ENCODE data around the gene NFYC. TPM values are rescaled to one million over a fixed set of nuclear protein-coding genes. Genes with fewer than 3 reads are reported as not detected.

NFYC gene
- total RNA-seq = 65.9 TPM
- long read RNA-seq, transcript NFYC-213 (10 exons, 1,950 nt) = major isoform, 117 of 157 reads
- long read RNA-seq, partial matches to known transcripts = 10 of 157 reads
- long read RNA-seq, other reads (novel, unspliced or antisense) = 17 of 157 reads

- DNase-seq (peak; percentile 97), ATAC-seq (ENCODE audit: poor library complexity) (peak; percentile 96)
- intact Hi-C loops (cut with DNase I) = no loop called here
These were observed at the start of gene NFYC for GRCh38 chr1:40691538-40692428. NFYC (plus strand) TSS chr1:40691704; CDS start chr1:40738844, 47,140 bp downstream.

GRCh38 chr1:40645118-40645680 is 46.3 kb upstream of the NFYC start:
- intact Hi-C loops (cut with DNase I) = no loop called here
- ATAC-seq (ENCODE audit: poor library complexity) = no peak
- DNase-seq = no peak

- ATAC-seq (ENCODE audit: poor library complexity) (no peak), DNase-seq (no peak)
- intact Hi-C loops (cut with DNase I) = no loop called here
These were observed 45.2 kb upstream of the NFYC start for GRCh38 chr1:40646315-40646714.

GRCh38 chr1:40648200-40648599 is 43.3 kb upstream of the NFYC start:
- ATAC-seq (ENCODE audit: poor library complexity) (no peak), DNase-seq (no peak)
- intact Hi-C loops (cut with DNase I) = no loop called here

GRCh38 chr1:40648928-40649591 is 42.4 kb upstream of the NFYC start:
- ATAC-seq (ENCODE audit: poor library complexity) = no peak
- DNase-seq = no peak
- intact Hi-C loops (cut with DNase I) = no loop called here

- DNase-seq = no peak
These were observed 41.9 kb upstream of the NFYC start for GRCh38 chr1:40649592-40649930.

GRCh38 chr1:40650075-40650474 is 41.4 kb upstream of the NFYC start:
- DNase-seq (no peak), ATAC-seq (ENCODE audit: poor library complexity) (no peak)
- intact Hi-C loops (cut with DNase I) = no loop called here

More at GRCh38 chr1:40649592-40649930, 41.9 kb upstream of the NFYC start:
- intact Hi-C loops (cut with DNase I) = no loop called here
- no peak for ATAC-seq (ENCODE audit: poor library complexity)

- intact Hi-C loops (cut with DNase I) = no loop called here
- ATAC-seq (ENCODE audit: poor library complexity) (peak; percentile 86), DNase-seq (peak; percentile 55)
These were observed 40.2 kb upstream of the NFYC start for GRCh38 chr1:40651138-40651857.

- intact Hi-C loops (cut with DNase I) = no loop called here
- DNase-seq (no peak), ATAC-seq (ENCODE audit: poor library complexity) (no peak)
These were observed 39.0 kb upstream of the NFYC start for GRCh38 chr1:40652468-40652867.

GRCh38 chr1:40652979-40653378 is 38.5 kb upstream of the NFYC start:
- ATAC-seq (ENCODE audit: poor library complexity) (no peak), DNase-seq (no peak)
- intact Hi-C loops (cut with DNase I) = no loop called here

- no peak for ATAC-seq (ENCODE audit: poor library complexity)
- no peak for DNase-seq
- intact Hi-C loops (cut with DNase I) = no loop called here
These were observed 37.5 kb upstream of the NFYC start for GRCh38 chr1:40653851-40654537.

GRCh38 chr1:40657046-40657445 is 34.5 kb upstream of the NFYC start:
- ATAC-seq (ENCODE audit: poor library complexity) (no peak), DNase-seq (no peak)
- intact Hi-C loops (cut with DNase I) = no loop called here

GRCh38 chr1:40658751-40659648 is 32.5 kb upstream of the NFYC start:
- intact Hi-C loops (cut with DNase I) = no loop called here
- DNase-seq (no peak), ATAC-seq (ENCODE audit: poor library complexity) (no peak)

GRCh38 chr1:40659649-40659947 is 31.9 kb upstream of the NFYC start:
- intact Hi-C loops (cut with DNase I) = no loop called here
- ATAC-seq (ENCODE audit: poor library complexity) (no peak), DNase-seq (no peak)

- ATAC-seq (ENCODE audit: poor library complexity) = no peak
- intact Hi-C loops (cut with DNase I) = no loop called here
- DNase-seq = no peak
These were observed 29.8 kb upstream of the NFYC start for GRCh38 chr1:40661678-40662077.

- DNase-seq (no peak), ATAC-seq (ENCODE audit: poor library complexity) (no peak)
- intact Hi-C loops (cut with DNase I) = no loop called here
These were observed 29.4 kb upstream of the NFYC start for GRCh38 chr1:40662151-40662550.

GRCh38 chr1:40662864-40663263 is 28.6 kb upstream of the NFYC start:
- no peak for ATAC-seq (ENCODE audit: poor library complexity)
- no peak for DNase-seq
- intact Hi-C loops (cut with DNase I) = no loop called here
